Fibroblast of skin of right biceps (primary cell): ENCODE measurements around the gene STMN1.

Experiments
- DNase-seq: peaks from one replicate; pipeline ENCODE4 v3.0.0-alpha.2; 2013

STMN1 gene

GRCh38 chr1:25867210-25867991 is 38.8 kb downstream of the STMN1 start:
- DNase-seq = no peak

GRCh38 chr1:25866288-25866687 is 39.9 kb downstream of the STMN1 start:
- no peak for DNase-seq

- DNase-seq = no peak
These were observed 41.8 kb downstream of the STMN1 start for GRCh38 chr1:25864434-25864833.

- no peak for DNase-seq
These were observed 42.5 kb downstream of the STMN1 start for GRCh38 chr1:25863486-25864262.

GRCh38 chr1:25862785-25863485 is 43.3 kb downstream of the STMN1 start:
- DNase-seq = no peak

- no peak for DNase-seq
These were observed 44.6 kb downstream of the STMN1 start for GRCh38 chr1:25861316-25862286.

- peak; percentile 90 for DNase-seq
These were observed 47.1 kb downstream of the STMN1 start, which contains the start of gene AUNIP for GRCh38 chr1:25858906-25859789. TSS of gene AUNIP (minus strand) at chr1:25859457. CDS start at chr1:25859357, 100 bp downstream.

- DNase-seq = no peak
These were observed 47.7 kb downstream of the STMN1 start for GRCh38 chr1:25858494-25858893.

GRCh38 chr1:25856856-25857255 is 49.4 kb downstream of the STMN1 start:
- no peak for DNase-seq

GRCh38 chr1:25854554-25854953 is 51.7 kb downstream of the STMN1 start:
- DNase-seq = no peak
